ENCODE results near the gene PDE9A. TPM values are rescaled to one million over a fixed set of nuclear protein-coding genes. Genes with fewer than 3 reads are reported as not detected.

PDE9A gene
- total RNA-seq, 1 experiment from 2014 or later, result not detected

DNA sequence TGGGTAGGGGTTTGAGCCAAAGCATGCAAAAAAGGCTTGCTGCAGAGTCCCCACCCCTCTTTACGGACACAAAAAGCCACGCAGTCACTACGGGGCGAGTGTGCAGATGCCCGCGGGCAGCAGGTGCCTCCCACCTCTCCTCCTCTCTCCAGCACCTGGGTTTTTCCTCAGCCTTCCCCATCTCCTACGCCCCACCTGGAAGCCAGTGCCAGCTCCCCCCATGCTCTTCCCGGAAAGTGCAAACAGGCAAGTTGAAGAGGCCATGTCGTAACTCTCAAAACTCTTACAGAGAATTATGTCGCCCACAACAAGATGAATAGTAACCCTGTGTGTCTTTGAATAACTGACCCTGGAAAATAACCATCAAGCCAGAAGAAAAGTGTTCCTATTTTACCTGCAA, 82.5 kb downstream of the PDE9A start:
- DNase-seq (ENCODE audit: low spot score), result no peak

DNA sequence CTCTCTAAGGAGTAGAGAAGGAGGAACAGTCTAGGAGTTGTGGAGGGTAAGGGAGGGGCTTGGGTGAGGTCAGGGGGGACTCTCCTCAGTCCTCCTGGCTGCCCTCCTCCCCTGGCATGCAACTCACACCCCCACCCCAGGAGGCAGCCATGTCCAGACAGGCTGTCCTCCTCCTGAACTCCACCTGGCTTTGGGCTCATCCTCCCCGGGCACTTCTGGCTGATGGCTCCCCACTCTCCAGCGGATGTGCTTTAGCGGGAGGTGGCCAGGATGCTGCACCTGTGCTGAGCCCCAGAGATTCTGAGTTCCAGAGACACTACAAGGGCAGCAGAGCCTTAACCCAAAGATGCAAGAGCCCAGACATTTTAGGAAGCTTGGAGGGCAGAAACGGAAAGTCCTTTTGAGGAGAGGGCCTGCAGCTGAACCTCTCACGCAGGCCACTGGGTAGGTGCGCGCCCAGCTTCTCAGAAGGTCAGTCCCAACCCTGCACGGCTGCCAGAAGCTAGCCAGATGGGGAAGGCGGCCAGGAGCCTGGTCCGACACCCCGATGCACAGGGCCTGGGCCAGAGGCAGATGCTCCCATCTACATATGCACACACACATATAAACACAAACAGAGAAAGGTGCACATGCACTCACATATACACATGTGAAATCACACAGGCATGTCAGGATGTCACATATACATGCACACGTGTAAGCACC, 83.4 kb downstream of the PDE9A start:
- no peak for DNase-seq (ENCODE audit: low spot score)

DNA sequence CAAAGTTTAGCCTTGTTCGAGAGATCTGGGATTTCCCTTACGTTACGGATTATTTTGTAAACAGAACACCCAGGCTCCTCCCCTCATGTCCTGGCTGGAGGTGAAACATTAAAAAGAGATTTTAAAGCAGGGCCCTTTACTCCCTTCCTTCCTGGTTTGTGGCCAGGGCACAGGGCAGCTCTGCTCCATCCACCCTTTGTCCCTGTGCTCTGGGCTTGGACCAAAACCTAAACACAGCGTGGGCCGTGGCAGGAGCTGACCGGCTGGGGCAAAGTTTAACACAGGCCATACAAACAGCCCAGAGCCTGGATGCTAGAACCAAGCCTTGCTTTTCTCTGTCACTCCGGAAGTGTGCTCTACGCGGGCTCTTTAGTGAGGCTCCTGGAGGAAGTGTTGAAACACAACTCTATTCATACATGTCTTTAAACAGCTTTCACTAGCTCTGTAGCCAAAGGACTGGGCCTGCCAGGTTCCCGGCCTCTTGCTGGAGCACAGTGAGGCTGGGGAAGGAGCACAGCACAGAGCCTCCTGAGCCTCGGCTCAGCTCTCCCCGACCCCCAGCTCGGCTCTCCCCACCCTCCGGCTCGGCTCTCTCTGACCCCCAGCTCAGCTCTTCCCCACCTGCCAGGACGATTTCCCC, 84.7 kb downstream of the PDE9A start:
- DNase-seq (ENCODE audit: low spot score), result no peak

DNA sequence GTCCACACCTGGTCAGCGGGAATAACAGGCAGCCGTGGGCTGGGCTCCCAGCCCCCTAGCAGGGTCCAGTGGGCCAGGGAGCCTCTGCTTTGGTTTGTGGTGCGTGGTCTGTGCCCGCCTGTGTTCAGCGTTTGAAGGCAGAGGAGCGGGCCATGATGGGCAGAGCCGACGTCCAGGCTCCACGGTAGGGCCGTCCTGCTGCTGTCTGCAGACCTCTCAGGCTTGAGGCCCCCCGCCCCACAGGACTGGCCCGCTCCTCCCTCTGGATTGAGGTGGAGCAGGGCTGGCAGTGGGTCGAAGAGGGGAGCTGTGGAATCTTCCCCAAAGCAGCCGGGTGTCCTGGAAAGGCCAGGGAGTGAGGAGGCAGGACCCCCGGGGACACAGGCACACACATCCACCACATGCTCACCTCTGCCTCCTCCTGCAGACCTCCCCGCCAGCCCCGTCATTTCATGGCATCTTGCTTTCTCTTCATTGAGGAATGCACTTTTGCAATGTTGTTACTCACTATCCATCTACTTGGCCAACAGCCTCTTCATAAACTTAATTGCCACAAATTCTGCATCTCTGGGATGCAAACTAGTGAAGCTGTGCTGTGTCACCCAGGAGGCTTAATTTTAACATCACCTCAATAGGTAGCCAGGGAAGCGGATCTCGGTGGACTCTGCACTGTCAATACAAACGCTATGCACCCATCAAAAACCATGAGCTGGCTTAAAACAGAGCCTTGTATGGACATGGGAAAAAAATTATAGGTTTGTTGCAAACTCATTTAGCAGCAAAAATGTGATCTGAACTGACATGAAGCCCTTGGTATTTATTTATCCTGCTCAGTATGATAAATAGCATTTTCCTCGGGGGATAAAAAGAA, 85.9 kb downstream of the PDE9A start:
- no peak for DNase-seq (ENCODE audit: low spot score)

DNA sequence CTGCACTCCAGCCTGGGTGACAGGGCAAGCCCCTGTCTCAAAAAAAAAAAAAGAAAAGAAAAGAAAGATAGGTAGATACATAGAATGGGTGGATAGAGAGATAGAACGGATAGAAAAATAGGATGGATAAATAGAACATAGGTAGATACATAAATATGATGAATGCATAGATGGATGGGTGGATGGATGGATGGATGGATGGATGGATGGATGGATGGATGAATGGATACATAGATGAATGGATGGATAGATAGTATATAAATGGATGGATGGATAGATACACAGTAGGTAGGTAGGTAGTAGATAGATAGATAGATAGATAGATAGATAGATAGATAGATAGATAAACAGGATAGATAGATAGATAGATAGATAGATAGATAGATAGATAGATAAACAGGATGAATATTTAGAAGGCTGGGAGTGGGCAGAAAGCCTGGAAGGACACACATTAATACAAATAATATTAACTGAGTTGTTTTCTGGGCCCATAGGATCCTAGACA, 87.0 kb downstream of the PDE9A start:
- no peak for DNase-seq (ENCODE audit: low spot score)

DNA sequence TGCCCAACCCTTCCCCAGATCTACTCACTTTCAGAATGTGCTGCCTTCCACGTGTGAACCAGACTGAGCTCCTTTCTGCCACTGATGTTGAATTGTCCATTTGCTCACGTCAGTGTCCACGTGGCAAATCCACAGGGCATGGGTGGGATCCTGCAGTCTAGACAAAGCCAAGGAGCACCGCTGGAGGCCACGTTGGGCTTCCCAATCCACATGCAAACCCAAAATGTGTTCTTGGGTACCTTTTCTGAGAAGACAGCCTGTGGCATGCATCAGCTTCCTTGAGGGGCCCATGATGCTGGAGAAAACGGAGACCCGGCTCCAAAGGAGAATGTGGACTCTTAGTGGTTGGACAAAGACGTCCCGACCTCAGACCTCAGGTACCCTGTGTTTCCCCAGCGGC, 87.6 kb downstream of the PDE9A start:
- DNase-seq (ENCODE audit: low spot score), result no peak

DNA sequence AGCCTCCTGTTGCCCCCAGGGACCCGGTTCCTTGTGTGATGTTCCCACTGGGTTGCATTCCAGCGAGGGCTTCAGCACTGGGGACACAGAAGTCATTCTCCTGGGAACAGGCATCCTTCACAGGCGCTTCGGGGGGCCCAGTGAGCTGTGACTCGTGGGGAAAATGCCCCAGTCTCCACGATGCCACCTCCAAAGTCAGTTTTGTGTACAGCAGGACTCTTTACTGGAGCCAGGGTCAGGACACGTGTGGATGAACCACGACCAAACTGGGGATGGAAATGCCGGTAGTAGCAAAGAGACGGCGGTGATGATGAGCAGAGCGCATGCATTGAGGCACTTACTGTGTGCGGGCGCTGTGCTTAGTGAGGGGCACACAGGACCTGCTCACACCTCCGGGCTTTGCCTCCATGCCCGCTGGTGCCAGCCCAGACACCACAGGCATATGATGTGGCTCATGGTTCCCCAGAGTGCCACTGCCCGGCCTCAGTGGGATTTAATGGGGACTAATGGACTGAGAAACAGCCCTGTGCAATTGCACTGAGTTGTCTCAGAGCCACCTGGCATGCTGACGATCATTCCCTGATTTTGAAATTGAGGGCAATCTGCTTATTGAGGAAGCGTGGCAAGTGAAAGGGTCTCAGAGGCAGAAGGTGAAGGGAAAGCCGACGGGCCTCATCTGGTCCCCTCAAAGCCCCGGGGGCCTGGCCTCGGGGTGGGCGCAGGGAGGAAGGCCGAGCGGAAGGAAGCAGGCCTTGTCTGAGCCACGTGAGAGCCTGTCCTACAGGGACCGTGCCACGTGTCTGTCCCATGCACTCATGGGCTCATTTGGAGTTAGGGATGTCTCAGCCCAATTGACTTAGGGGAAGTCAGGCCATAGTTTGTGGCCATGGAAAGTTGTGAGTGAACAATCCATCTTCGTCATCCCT, 91.4 kb downstream of the PDE9A start:
- DNase-seq (ENCODE audit: low spot score), result no peak

DNA sequence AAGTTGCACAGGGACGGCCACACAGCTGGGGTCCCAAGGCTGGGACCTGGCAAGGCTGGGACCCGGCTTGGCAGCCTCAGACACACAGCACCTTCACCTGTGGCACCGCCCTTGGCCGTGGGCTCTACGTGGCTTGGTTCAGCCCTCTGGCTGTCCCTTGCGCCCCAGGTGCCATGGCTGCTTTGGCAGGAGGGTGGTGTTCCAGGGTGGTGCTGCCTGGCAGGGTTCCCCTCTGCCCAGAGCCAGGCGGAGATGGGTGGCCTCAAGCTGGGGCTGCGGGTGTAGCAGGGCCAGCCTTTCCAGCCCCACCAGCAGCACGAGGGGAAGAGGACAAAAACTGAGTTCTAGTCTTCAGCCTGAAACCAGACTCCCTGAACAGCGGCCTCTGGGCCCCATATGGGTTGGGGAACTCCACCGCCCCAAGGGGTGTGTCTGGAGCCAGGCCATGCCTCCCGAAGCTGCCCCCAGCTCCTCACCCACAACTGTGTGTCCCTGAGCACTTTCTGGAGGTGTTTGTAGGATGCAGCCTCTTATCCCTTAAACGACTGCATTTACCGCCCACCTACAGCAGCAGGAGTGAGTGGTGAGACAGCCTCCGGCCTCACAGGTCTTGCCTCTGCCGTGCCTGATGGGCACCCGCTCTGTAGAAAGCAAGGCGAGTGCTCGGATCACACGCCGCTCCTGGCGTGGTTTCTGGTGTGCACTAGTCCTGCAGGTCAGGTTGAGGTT, 92.3 kb downstream of the PDE9A start:
- DNase-seq (ENCODE audit: low spot score), result no peak

DNA sequence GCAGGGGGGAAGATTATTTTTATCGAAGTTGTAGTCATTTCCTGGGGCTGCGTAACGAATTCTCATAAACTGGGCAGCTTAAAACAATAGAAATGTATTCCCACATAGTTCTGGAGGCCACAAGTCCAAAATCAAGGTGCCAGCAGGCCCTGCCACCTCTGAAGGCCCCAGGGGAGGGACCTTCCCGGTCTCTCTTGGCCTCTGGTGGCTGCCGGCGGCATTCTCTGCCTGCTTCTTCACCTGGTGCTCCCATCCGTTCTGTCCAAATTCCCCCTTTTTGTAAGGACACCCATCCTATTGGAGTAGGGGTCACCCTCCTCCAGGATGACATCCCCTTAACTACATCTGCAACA, 92.8 kb downstream of the PDE9A start:
- DNase-seq (ENCODE audit: low spot score), result no peak

DNA sequence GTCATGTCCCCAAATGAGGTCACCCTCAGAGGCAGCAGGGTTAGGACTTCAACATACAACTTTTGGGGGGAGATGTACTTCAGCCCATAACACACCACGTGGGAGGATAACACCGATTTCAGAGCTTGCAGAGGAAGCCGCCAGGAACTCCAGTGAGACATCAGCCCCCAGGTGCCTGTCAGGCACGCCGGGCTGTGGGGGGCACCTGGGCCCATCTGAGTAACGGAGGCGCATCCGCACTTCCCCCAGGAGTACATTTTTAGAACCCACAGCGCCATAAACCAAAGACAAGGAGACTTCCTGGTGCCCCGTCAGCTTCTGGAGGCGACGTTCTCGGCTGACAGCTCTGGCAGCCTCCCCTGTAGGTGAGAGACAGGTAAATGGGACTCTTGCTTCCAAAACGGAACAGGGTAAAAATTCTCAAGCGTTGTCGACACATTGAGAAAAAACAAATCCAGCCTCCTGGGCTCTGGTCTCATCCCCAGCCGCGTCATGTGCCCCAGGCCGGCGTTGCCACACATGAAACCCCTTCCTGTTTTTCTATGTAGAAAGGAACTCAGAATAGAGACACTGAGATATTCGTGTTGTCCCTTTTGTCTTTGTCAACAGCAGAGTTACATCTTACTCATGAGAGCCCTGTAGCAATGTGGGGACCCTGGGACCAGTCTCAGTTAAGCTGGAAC, 93.3 kb downstream of the PDE9A start:
- no peak for DNase-seq (ENCODE audit: low spot score)

DNA sequence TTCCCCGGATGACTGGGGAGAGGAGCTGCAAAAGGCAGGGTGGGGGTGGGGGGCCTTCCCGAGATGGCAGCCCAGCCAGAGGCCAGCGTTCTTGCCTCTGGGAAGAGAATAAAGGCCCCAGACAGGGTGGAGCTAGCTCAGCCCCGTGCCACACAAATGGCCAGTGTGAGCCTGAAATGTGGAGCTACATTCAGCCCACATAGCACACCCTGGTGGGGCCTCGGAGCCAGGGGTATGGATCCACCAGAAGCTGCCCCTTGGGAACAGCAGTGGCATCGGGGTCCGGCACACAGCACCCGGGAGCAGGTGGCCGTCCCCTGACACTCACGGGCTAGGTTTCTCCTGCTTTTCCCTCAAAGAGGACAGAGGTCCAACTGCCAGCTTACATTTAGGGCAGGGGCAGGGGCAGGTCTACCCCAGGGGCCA, 93.9 kb downstream of the PDE9A start:
- no peak for DNase-seq (ENCODE audit: low spot score)

DNA sequence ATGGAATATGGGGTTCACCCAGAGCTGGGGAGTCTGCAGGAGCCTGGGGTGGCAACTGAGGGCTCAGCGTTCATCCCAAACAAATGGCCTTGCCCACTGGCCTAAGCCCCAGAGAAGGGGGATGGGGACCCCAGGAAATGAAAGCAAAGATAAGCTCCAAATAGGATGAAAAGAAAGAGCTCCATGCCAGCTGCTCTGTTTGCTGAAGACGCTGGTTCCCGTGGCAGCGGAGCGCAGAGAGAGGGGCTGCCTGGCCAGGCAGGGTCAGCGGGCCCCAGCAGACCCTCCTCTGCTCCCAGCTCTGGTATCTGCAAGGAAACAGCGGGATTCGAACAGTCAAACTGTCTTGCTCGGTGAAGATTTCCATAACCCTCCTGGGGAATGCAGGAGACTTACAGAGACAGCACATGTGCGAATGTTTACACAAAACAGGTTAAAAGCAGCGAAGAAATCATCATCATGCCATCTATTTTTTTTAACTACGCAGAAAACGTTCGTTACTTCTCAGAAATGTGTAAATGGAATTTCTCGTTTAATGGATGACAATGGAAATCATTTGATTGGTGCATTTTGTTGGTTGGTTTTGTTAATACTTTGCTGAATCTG, 94.4 kb downstream of the PDE9A start:
- DNase-seq (ENCODE audit: low spot score), result no peak

DNA sequence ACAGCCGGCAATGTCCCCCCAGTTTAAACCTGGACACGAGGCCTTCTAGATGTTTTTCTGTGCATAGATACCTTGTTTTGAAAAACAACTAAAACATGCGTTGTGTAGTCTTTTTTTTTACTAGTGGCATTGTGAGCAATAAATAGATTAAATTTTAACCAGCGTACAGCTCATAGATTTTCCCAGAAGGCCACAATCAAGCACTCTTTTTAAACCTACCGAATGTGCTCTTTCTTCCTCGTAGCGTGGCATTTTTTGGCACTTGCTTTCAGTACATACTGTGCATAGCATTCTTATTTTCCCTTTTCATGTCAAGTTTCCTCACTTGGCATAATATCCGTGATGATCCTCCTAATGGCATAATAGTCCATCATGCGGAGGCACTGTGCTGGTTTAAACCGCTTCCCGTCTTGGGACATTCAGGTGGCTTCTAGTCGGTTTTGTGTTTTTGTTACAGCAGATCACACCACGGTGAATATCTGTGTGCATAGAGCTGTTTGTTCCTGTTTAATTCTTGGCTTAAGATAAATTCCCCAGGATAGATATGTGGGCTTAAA, 95.3 kb downstream of the PDE9A start:
- DNase-seq (ENCODE audit: low spot score), result no peak

DNA sequence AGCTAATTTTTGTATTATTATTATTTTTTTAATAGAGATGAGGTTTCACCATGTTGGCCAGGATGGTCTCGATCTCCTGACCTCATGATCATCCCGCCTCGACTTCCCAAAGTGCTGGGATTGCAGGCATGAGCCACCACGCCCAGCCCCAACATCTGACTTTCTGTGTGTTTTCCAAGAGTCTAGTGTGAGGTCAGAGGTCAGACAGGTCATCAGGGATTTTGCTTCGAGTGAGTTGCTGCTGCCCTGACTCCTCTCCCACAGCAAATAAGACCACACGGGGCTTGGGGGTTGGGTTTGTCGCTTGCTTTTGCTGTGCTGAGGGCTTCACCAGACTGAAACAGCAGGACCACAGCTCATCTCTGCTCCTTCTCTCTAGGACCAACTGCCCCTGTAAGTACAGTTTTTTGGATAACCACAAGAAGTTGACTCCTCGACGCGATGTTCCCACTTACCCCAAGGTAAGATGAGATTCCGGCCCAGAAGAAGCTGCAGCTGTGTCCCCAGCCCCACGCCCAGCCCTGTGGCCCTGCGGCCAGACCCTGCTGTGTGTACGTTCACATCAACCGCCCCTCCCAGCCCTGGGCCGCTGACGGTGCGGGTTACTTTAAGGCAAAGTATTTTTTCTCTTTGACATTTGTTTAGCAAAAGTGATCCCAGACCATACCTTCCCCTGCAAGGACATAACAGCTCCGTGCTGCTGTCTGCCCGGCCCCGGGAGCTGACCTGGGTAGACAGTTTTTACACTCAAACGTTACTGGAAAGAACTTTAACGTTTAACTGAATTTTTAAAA, 97.5 kb downstream of the PDE9A start:
- DNase-seq (ENCODE audit: low spot score), result no peak

DNA sequence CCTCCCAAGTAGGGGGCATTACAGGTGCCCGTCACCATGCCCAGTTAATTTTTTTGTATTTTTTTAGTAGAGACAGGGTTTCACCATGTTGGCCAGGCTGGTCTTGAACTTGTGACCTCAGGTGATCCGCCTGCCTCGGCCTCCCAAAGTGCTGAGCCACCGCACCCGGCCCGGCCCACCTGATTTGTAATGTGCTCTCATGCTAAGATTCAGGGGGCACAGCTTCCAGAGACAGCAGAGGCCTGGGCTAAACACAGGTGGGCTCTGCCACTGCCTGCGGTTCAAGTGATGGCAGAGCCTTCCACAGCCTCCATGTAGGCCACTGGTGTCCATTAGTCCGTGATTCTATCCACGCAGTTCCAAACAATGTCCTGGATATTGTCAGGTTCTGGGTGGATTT, 98.4 kb downstream of the PDE9A start:
- no peak for DNase-seq (ENCODE audit: low spot score)

DNA sequence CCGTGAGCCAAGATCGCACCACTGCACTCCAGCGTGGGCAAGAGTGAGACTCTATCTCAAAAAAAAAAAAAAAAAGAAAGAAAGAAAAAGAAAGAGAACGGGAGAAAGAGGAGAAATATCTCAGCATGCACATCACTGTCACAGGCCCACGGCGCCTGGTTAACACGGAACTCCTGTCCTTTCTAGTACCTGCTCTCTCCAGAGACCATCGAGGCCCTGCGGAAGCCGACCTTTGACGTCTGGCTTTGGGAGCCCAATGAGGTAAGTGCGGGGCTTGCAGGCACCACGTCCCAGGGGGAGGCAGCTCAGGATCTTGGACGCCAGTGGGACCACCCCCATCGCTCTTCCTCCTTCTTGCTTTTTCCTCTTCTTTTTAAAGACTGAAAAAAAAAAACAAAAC, 100.4 kb downstream of the PDE9A start:
- no peak for DNase-seq (ENCODE audit: low spot score)

DNA sequence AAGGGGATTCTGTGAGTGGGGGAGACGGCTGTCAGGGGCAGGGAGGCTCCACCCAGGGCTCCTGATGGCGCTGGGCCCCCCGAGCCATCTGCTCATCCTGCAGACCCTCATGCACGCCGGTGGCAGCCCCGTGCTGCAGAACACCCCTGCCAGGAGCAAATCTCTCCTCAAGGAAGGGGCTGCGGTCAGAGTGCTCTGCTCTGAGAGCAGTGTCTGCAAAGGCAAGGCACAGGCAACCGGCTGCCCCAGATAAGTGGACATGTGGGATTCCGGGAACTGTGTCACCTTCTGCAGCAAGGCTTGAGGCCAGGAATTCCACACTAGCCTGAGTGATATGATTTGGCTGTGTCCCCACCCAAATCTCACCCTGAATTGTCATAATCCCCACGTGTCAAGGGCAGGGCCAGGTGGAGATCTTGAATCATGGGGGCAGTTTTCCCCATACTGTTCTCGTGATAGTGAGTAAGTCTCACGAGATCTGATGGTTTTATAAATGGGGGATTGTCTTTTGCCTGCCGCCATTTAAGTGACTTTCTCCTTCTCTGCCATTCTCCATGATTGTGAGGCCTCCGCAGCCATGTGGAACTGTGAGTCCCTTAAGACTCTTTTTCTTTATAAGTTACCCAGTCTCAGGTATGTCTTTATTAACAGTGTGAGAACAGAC, 101.0 kb downstream of the PDE9A start:
- DNase-seq (ENCODE audit: low spot score), result no peak

DNA sequence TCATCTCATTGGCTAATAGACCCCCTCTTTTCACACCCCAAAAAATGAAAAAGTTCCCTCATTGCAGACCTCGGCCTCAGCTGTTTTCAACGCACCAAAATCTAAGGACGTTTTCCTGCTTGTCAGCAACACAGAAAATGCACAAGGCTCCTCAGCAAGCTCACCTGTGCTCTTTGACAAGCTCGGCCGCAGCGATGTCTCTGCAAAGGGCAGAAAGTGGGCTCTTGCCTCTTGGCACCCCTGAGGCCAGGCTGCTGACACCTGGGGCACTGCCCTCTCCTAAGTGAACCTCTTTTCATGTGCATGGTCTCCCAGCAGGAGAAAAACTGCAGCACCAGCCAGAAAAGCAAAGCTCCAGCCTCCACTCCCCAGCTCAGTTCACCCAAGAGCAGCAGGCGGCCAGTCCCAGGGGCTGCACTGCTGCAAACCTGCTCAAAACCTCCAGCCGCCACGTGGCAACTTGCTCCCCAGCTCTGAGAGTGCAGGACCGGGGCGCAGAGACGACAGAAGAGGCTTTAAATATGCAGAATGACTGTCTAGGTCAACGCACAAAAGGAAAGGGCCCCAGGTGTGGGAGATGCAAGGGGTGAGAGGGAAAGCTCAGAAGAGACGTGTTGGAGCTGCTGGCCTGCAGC, 101.7 kb downstream of the PDE9A start:
- no peak for DNase-seq (ENCODE audit: low spot score)
